ENCODE measurements around the gene SIRT2. TPM values are rescaled to one million over a fixed set of nuclear protein-coding genes. Genes with fewer than 3 reads are reported as not detected.
"Not testable (repeated sequence)": the region's sequence is repeated elsewhere in the genome, so short reads cannot be mapped to it uniquely, and the experiment has no call there.

The SIRT2 gene
- total RNA-seq, 4 donors from 2014 or later, result 208 to 327 (median 285) TPM

GRCh38 chr19:38861368-38861767 is 38.0 kb downstream of the SIRT2 start:
- Histone ChIP-seq H3K4me1 (peaks cover 16 to 25% of the 10 kb centered on the region in 2 donors), H3K27me3 (no peaks in the 10 kb centered on the region), H3K36me3 (no peaks in the 10 kb centered on the region), H3K27ac (peak overlapping the region in 1 of 4 donors; percentile 83), H3K4me3 (no peak overlapping the region), H3K9me3 (no peaks in the 10 kb centered on the region)
- intact Hi-C loops (cut with DNase I; ENCODE audit: low total_unique reads), result no loop called here
- in situ Hi-C loops (cut with MboI; ENCODE audit: low sequenced_read_pairs in 4 of 4), result no loop called here
- DNase-seq, result no peak
- TF ChIP-seq POLR2A (IDR thresholded peaks at IDR 0.05) (no peak), CTCF (IDR thresholded peaks at IDR 0.05 in 4 of 5, conservative IDR thresholded peaks at IDR 0.05 in 1 of 5) (no peak)
- ATAC-seq, result no peak

GRCh38 chr19:38859631-38860204 is 39.7 kb downstream of the SIRT2 start:
- intact Hi-C loops (cut with DNase I; ENCODE audit: low total_unique reads); ATAC-seq: not testable (repeated sequence)

GRCh38 chr19:38856813-38857212 is 42.6 kb downstream of the SIRT2 start:
- DNase-seq (no peak), ATAC-seq (no peak)
- in situ Hi-C loops (cut with MboI; ENCODE audit: low sequenced_read_pairs in 4 of 4) (no loop called here), intact Hi-C loops (cut with DNase I; ENCODE audit: low total_unique reads) (no loop called here)
- H3K4me1 ChIP-seq, result peaks cover 7 to 9% of the 10 kb centered on the region in 2 donors
- H3K27ac ChIP-seq, result no peak overlapping the region
- no peaks in the 10 kb centered on the region for H3K36me3 ChIP-seq
- TF ChIP-seq CTCF (IDR thresholded peaks at IDR 0.05 in 4 of 5, conservative IDR thresholded peaks at IDR 0.05 in 1 of 5), result no peak
- no peak for TF ChIP-seq POLR2A (IDR thresholded peaks at IDR 0.05)
- no peaks in the 10 kb centered on the region for H3K27me3 ChIP-seq
- no peaks in the 10 kb centered on the region for H3K9me3 ChIP-seq
- no peak overlapping the region for H3K4me3 ChIP-seq

More at GRCh38 chr19:38859631-38860204, 39.7 kb downstream of the SIRT2 start:
- H3K4me1 ChIP-seq, result peaks cover 16 to 23% of the 10 kb centered on the region in 2 donors
- H3K4me3 ChIP-seq; H3K9me3 ChIP-seq; DNase-seq; H3K27me3 ChIP-seq; H3K27ac ChIP-seq; H3K36me3 ChIP-seq; in situ Hi-C loops (cut with MboI; ENCODE audit: low sequenced_read_pairs in 4 of 4): not testable (repeated sequence)

GRCh38 chr19:38855751-38856150 is 43.7 kb downstream of the SIRT2 start:
- in situ Hi-C loops (cut with MboI; ENCODE audit: low sequenced_read_pairs in 4 of 4); intact Hi-C loops (cut with DNase I; ENCODE audit: low total_unique reads); ATAC-seq: not testable (repeated sequence)

GRCh38 chr19:38854961-38855360 is 44.5 kb downstream of the SIRT2 start:
- intact Hi-C loops (cut with DNase I; ENCODE audit: low total_unique reads), result loop anchor here (5.0 kb wide), 1 partner anchor 557 kb away; the partner anchor contains the start of gene PLEKHG2
- not testable (repeated sequence) for H3K27ac ChIP-seq, H3K4me3 ChIP-seq, H3K9me3 ChIP-seq, H3K36me3 ChIP-seq, DNase-seq, H3K27me3 ChIP-seq, ATAC-seq
- in situ Hi-C loops (cut with MboI; ENCODE audit: low sequenced_read_pairs in 4 of 4), result loop anchor here in 1 of 4 donors (5.0 kb wide), 1 partner anchor 42 kb away; the partner anchor contains the start of genes NFKBIB and SIRT2
- H3K4me1 ChIP-seq, result peaks cover 5 to 12% of the 10 kb centered on the region in 2 donors

More at GRCh38 chr19:38855751-38856150, 43.7 kb downstream of the SIRT2 start:
- peaks cover 5 to 12% of the 10 kb centered on the region in 2 donors for H3K4me1 ChIP-seq
- H3K27me3 ChIP-seq, H3K4me3 ChIP-seq, H3K27ac ChIP-seq, H3K36me3 ChIP-seq, DNase-seq, H3K9me3 ChIP-seq: not testable (repeated sequence)

GRCh38 chr19:38853214-38853613 is 46.2 kb downstream of the SIRT2 start:
- intact Hi-C loops (cut with DNase I; ENCODE audit: low total_unique reads), result loop anchor here (5.0 kb wide), 1 partner anchor 559 kb away; the partner anchor contains the start of gene PLEKHG2
- peak overlapping the region; percentile 96 to 100 (median 99) for H3K27ac ChIP-seq
- H3K27me3 ChIP-seq, result no peaks in the 10 kb centered on the region
- TF ChIP-seq POLR2A (IDR thresholded peaks at IDR 0.05), result no peak
- no peak for TF ChIP-seq CTCF (IDR thresholded peaks at IDR 0.05 in 4 of 5, conservative IDR thresholded peaks at IDR 0.05 in 1 of 5)
- DNase-seq, result no peak
- H3K9me3 ChIP-seq, result no peaks in the 10 kb centered on the region
- ATAC-seq, result no peak
- in situ Hi-C loops (cut with MboI; ENCODE audit: low sequenced_read_pairs in 4 of 4), result loop anchor here in 1 of 4 donors (5.0 kb wide), 1 partner anchor 44 kb away; the partner anchor contains the start of genes NFKBIB and SIRT2
- H3K36me3 ChIP-seq, result no peaks in the 10 kb centered on the region
- peaks cover 12 to 19% of the 10 kb centered on the region in 2 donors for H3K4me1 ChIP-seq
- H3K4me3 ChIP-seq, result peak overlapping the region in 3 of 4 donors; percentile 73 to 95 (median 92)
